ENCODE results near the gene ATP13A4. TPM values are rescaled to one million over a fixed set of nuclear protein-coding genes. Genes with fewer than 3 reads are reported as not detected.

The ATP13A4 gene
- total RNA-seq, 1 donor from 2014 or later = 2.0 TPM

GRCh38 chr3:193569119-193569518 lies 14.4 kb upstream of the ATP13A4 start:
- H3K27ac Mint-ChIP-seq = no peak overlapping the region
- no peak overlapping the region for H3K4me3 Mint-ChIP-seq
- no peaks in the 10 kb centered on the region for H3K36me3 Mint-ChIP-seq
- peaks cover 9% of the 10 kb centered on the region for H3K27me3 Mint-ChIP-seq (ENCODE audit: low read depth)
- no peaks in the 10 kb centered on the region for H3K9me3 Mint-ChIP-seq
- no peaks in the 10 kb centered on the region for H3K4me1 Mint-ChIP-seq
- no peak for TF ChIP-seq CTCF (IDR thresholded peaks at IDR 0.05; ENCODE audit: unreplicated experiment)
- no peak for DNase-seq (ENCODE audit: low spot score in 2 of 2, unreplicated experiment in 2 of 2)

GRCh38 chr3:193564012-193564411 lies 9.3 kb upstream of the ATP13A4 start:
- no peak for TF ChIP-seq CTCF (IDR thresholded peaks at IDR 0.05; ENCODE audit: unreplicated experiment)
- Mint-ChIP-seq H3K4me1 (no peaks in the 10 kb centered on the region), H3K4me3 (no peak overlapping the region), H3K27me3 (ENCODE audit: low read depth) (peaks cover 9% of the 10 kb centered on the region), H3K36me3 (no peaks in the 10 kb centered on the region), H3K27ac (no peak overlapping the region), H3K9me3 (no peaks in the 10 kb centered on the region)
- DNase-seq (ENCODE audit: low spot score in 2 of 2, unreplicated experiment in 2 of 2) = no peak

GRCh38 chr3:193563426-193563825 lies 8.7 kb upstream of the ATP13A4 start:
- H3K36me3 Mint-ChIP-seq = no peaks in the 10 kb centered on the region
- peaks cover 7% of the 10 kb centered on the region for H3K27me3 Mint-ChIP-seq (ENCODE audit: low read depth)
- H3K4me3 Mint-ChIP-seq = no peak overlapping the region
- no peak overlapping the region for H3K27ac Mint-ChIP-seq
- H3K4me1 Mint-ChIP-seq = no peaks in the 10 kb centered on the region
- no peak for DNase-seq (ENCODE audit: low spot score in 2 of 2, unreplicated experiment in 2 of 2)
- no peak for TF ChIP-seq CTCF (IDR thresholded peaks at IDR 0.05; ENCODE audit: unreplicated experiment)
- H3K9me3 Mint-ChIP-seq = no peaks in the 10 kb centered on the region

GRCh38 chr3:193560870-193561269 lies 6.2 kb upstream of the ATP13A4 start:
- Mint-ChIP-seq H3K4me3 (no peak overlapping the region), H3K4me1 (no peaks in the 10 kb centered on the region), H3K27ac (no peak overlapping the region), H3K36me3 (no peaks in the 10 kb centered on the region), H3K9me3 (no peaks in the 10 kb centered on the region), H3K27me3 (ENCODE audit: low read depth) (no peaks in the 10 kb centered on the region)
- no peak for TF ChIP-seq CTCF (IDR thresholded peaks at IDR 0.05; ENCODE audit: unreplicated experiment)
- DNase-seq (ENCODE audit: low spot score in 2 of 2, unreplicated experiment in 2 of 2) = no peak

GRCh38 chr3:193560091-193560490 lies 5.4 kb upstream of the ATP13A4 start:
- no peak for TF ChIP-seq CTCF (IDR thresholded peaks at IDR 0.05; ENCODE audit: unreplicated experiment)
- Mint-ChIP-seq H3K36me3 (no peaks in the 10 kb centered on the region), H3K9me3 (no peaks in the 10 kb centered on the region), H3K27me3 (ENCODE audit: low read depth) (no peaks in the 10 kb centered on the region), H3K4me1 (no peaks in the 10 kb centered on the region), H3K4me3 (no peak overlapping the region), H3K27ac (no peak overlapping the region)
- no peak for DNase-seq (ENCODE audit: low spot score in 2 of 2, unreplicated experiment in 2 of 2)

GRCh38 chr3:193559100-193559499 lies 4.4 kb upstream of the ATP13A4 start:
- DNase-seq (ENCODE audit: low spot score in 2 of 2, unreplicated experiment in 2 of 2) = no peak
- Mint-ChIP-seq H3K27ac (no peak overlapping the region), H3K9me3 (no peaks in the 10 kb centered on the region), H3K4me3 (no peak overlapping the region), H3K36me3 (no peaks in the 10 kb centered on the region), H3K27me3 (ENCODE audit: low read depth) (no peaks in the 10 kb centered on the region), H3K4me1 (peaks cover 10% of the 10 kb centered on the region)
- no peak for TF ChIP-seq CTCF (IDR thresholded peaks at IDR 0.05; ENCODE audit: unreplicated experiment)
